Fibroblast of lung (primary cell): Measurements from ENCODE around the gene GBF1. TPM values are rescaled to one million over a fixed set of nuclear protein-coding genes. Genes with fewer than 3 reads are reported as not detected.

ENCODE experiments used
- DNase-seq, 2 donors: peaks; one replicate each; pipeline versions ENCODE4 v3.0.0 to v3.0.0-alpha.2; 2010; ENCODE audit warnings: low read depth in 2 of 2
- H2AFZ ChIP-seq: 2 replicates; pipeline ENCODE4 v1.5.1; 2012; ENCODE audit warnings: low read length, control low read depth, inconsistent platforms
- H3K27ac ChIP-seq: 2 replicates; pipeline ENCODE4 v1.5.1; 2011; ENCODE audit warnings: low read length, control low read depth; ENCODE audit not compliant: insufficient read depth
- H3K27me3 ChIP-seq: 2 replicates; pipeline ENCODE4 v1.5.1; 2011; ENCODE audit warnings: mild to moderate bottlenecking, low read length; ENCODE audit not compliant: control insufficient read depth, insufficient read depth
- H3K36me3 ChIP-seq: 2 replicates; pipeline ENCODE4 v1.5.1; 2011; ENCODE audit warnings: low read length; ENCODE audit not compliant: control insufficient read depth, insufficient read depth
- H3K4me1 ChIP-seq: 2 replicates; pipeline ENCODE4 v1.5.1; 2011; ENCODE audit warnings: low read length; ENCODE audit not compliant: control insufficient read depth, insufficient read depth; ENCODE audit errors: extremely low read depth
- H3K4me2 ChIP-seq: 2 replicates; pipeline ENCODE4 v1.5.1; 2011; ENCODE audit warnings: low read length, control low read depth; ENCODE audit not compliant: insufficient read depth; ENCODE audit errors: extremely low read depth
- H3K4me3 ChIP-seq, 4 experiments: fragments of 200-600 bp in 1 of 4; sonication (generic) in 1 of 4; replicated peaks in 1 of 4; 2 replicates each; pipeline ENCODE4 v1.5.1; 2011 to 2016; ENCODE audit warnings: low read length in 4 of 4, low read depth in 3 of 4, mild to moderate bottlenecking in 3 of 4, control low read depth in 2 of 4, inconsistent platforms in 1 of 4, mixed read lengths in 1 of 4; ENCODE audit not compliant: insufficient read depth in 1 of 4; ENCODE audit errors: control extremely low read depth in 1 of 4
- H3K79me2 ChIP-seq: 2 replicates; pipeline ENCODE4 v1.5.1; 2012; ENCODE audit warnings: mild to moderate bottlenecking, low read length, inconsistent platforms; ENCODE audit not compliant: control insufficient read depth, insufficient read depth
- H3K9ac ChIP-seq: 2 replicates; pipeline ENCODE4 v1.5.1; 2011; ENCODE audit warnings: mild to moderate bottlenecking, low read length, control low read depth; ENCODE audit not compliant: insufficient read depth
- H3K9me3 ChIP-seq: 2 replicates; pipeline ENCODE4 v1.5.1; 2012; ENCODE audit warnings: low read depth, low read length; ENCODE audit not compliant: control insufficient read depth, insufficient read depth
- H4K20me1 ChIP-seq: 2 replicates; pipeline ENCODE4 v1.5.1; 2011; ENCODE audit warnings: low read length; ENCODE audit not compliant: control insufficient read depth, insufficient read depth; ENCODE audit errors: extremely low read depth
- EZH2 ChIP-seq: IDR thresholded peaks from 2 replicates; pipeline ENCODE4 v1.5.1; 2012; ENCODE audit warnings: low read length, control low read depth, mild to moderate bottlenecking; ENCODE audit errors: missing control alignments
- polyA plus RNA-seq, 2 donors: library from polyadenylated mRNA; depleted of rRNA in 1 of 2; stranded (reverse) in 1 of 2; unstranded in 1 of 2; fragments of >200 nt; gene quantifications; 2 replicates each; pipeline ENCODE4 v1.2.1, GENCODE V29; 2011 to 2012; ENCODE audit warnings: missing spikeins in 1 of 2
- total RNA-seq: library from RNA; depleted of rRNA; stranded (reverse); fragments of >200 nt; gene quantifications from 2 replicates; pipeline ENCODE4 v1.2.1, GENCODE V29; 2014
- TF ChIP-seq, protein P1 (sequence below), 2 donors: IDR thresholded peaks in 1 of 2; conservative IDR thresholded peaks in 1 of 2; 1 replicate in 1 of 2; 2 replicates in 1 of 2; pipeline ENCODE4 v1.5.1; 2011 to 2012; ENCODE audit warnings: low read length in 2 of 2, control low read depth in 1 of 2, inconsistent platforms in 1 of 2, low read depth in 1 of 2, mild to moderate bottlenecking in 1 of 2

Gene GBF1
- total and polyA plus RNA-seq, 2 donors (not counting 1 experiment from before 2014, with no cell fraction given): 24.1 to 24.6 TPM

GRCh38 chr10:102352066-102352715 is 106.9 kb downstream of the GBF1 start:
- Histone ChIP-seq H2AFZ (no peak overlapping the region), H3K9ac (no peak overlapping the region), H3K4me1 (no peaks in the 10 kb centered on the region), H3K36me3 (peaks cover 6% of the 10 kb centered on the region), H3K4me3 (no peak overlapping the region), H3K4me2 (no peak overlapping the region), H3K27me3 (no peaks in the 10 kb centered on the region), H3K9me3 (no peaks in the 10 kb centered on the region), H3K27ac (no peak overlapping the region), H3K79me2 (no peaks in the 10 kb centered on the region), H4K20me1 (no peaks in the 10 kb centered on the region)
- DNase-seq: peak; percentile 32 to 67
- TF ChIP-seq EZH2: no peak
- TF ChIP-seq, protein P1, sequence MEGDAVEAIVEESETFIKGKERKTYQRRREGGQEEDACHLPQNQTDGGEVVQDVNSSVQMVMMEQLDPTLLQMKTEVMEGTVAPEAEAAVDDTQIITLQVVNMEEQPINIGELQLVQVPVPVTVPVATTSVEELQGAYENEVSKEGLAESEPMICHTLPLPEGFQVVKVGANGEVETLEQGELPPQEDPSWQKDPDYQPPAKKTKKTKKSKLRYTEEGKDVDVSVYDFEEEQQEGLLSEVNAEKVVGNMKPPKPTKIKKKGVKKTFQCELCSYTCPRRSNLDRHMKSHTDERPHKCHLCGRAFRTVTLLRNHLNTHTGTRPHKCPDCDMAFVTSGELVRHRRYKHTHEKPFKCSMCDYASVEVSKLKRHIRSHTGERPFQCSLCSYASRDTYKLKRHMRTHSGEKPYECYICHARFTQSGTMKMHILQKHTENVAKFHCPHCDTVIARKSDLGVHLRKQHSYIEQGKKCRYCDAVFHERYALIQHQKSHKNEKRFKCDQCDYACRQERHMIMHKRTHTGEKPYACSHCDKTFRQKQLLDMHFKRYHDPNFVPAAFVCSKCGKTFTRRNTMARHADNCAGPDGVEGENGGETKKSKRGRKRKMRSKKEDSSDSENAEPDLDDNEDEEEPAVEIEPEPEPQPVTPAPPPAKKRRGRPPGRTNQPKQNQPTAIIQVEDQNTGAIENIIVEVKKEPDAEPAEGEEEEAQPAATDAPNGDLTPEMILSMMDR (conservative IDR thresholded peaks at IDR 0.05 in 1 of 2, IDR thresholded peaks at IDR 0.05 in 1 of 2; ENCODE audit: low read depth in 1 of 2, low read length in 2 of 2): peak; percentile 82 to 98

DNA sequence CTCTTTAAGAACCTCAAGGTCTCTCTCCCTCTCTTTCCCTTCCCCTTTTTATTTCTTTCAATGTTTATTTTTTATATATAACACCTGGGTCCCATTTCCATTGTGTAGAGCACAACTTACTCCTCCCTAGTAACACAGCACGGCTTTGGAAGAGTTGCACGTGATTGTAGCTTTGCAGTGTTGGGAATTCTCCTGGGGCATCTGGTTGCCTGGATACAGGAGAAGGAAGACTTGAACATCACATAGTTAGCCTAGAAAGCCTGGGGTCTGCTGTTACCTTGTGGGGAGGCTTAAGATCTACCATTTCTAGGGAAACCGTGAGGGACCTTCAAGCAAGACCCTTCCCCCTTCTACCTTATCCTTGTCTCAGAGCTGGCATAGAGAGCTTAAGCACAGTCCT is 109.1 kb downstream of the GBF1 start:
- H3K4me2 ChIP-seq: no peak overlapping the region
- H3K4me3 ChIP-seq: no peak overlapping the region
- TF ChIP-seq, protein P1 (conservative IDR thresholded peaks at IDR 0.05 in 1 of 2, IDR thresholded peaks at IDR 0.05 in 1 of 2; ENCODE audit: low read depth in 1 of 2, low read length in 2 of 2): no peak
- TF ChIP-seq EZH2: no peak
- H3K36me3 ChIP-seq: peaks cover 12% of the 10 kb centered on the region
- no peaks in the 10 kb centered on the region for H3K79me2 ChIP-seq
- H3K27me3 ChIP-seq: no peaks in the 10 kb centered on the region
- no peaks in the 10 kb centered on the region for H4K20me1 ChIP-seq
- no peaks in the 10 kb centered on the region for H3K4me1 ChIP-seq
- no peak overlapping the region for H3K27ac ChIP-seq
- H3K9me3 ChIP-seq: no peaks in the 10 kb centered on the region
- no peak for DNase-seq
- H3K9ac ChIP-seq: no peak overlapping the region
- H2AFZ ChIP-seq: no peak overlapping the region

DNA sequence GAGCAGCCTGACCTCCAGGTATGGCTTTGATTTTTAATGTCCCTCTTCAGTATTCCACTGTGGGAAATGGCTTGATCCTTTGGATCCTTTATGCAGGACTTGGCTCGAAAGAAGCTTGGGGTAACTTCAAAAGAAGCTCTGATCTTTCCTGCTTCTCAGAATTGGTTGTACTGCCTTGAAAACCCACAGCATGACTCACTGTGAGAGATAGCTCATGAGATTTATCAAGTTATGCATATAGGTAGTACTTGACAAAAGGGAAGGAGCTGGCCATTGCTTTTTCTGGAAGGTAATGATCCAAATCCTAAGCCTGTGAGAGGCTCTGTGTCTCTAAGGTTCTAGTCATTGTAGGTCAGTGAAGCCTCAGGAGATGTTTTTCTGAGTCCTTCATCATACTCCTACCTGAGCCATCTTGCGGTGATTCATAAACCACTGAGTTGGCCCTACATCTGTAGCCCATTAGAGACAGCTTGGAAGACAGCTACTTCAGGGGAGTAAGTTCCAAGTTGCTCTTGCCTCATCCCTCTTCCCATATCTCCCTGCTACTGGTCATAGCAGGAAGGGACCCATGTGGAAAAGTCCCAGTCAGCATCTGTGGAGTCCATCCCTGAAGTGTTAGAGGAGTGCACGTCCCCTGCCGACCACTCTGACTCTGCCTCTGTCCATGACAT is 113.5 kb downstream of the GBF1 start:
- H3K4me1 ChIP-seq: no peaks in the 10 kb centered on the region
- no peak for TF ChIP-seq EZH2
- TF ChIP-seq, protein P1 (conservative IDR thresholded peaks at IDR 0.05 in 1 of 2, IDR thresholded peaks at IDR 0.05 in 1 of 2; ENCODE audit: low read depth in 1 of 2, low read length in 2 of 2): no peak
- DNase-seq: peak in 1 of 2 donors; percentile 64
- no peak overlapping the region for H3K4me2 ChIP-seq
- H3K4me3 ChIP-seq: no peak overlapping the region
- H4K20me1 ChIP-seq: no peaks in the 10 kb centered on the region
- no peaks in the 10 kb centered on the region for H3K27me3 ChIP-seq
- no peak overlapping the region for H3K9ac ChIP-seq
- no peak overlapping the region for H3K27ac ChIP-seq
- H2AFZ ChIP-seq: no peak overlapping the region
- no peaks in the 10 kb centered on the region for H3K9me3 ChIP-seq
- no peaks in the 10 kb centered on the region for H3K79me2 ChIP-seq
- peaks cover 18% of the 10 kb centered on the region for H3K36me3 ChIP-seq
